Measurements from ENCODE around the gene KCNH2. TPM values are rescaled to one million over a fixed set of nuclear protein-coding genes. Genes with fewer than 3 reads are reported as not detected.

KCNH2 gene
- total RNA-seq, 1 donor from 2014 or later: 3.6 TPM

DNA sequence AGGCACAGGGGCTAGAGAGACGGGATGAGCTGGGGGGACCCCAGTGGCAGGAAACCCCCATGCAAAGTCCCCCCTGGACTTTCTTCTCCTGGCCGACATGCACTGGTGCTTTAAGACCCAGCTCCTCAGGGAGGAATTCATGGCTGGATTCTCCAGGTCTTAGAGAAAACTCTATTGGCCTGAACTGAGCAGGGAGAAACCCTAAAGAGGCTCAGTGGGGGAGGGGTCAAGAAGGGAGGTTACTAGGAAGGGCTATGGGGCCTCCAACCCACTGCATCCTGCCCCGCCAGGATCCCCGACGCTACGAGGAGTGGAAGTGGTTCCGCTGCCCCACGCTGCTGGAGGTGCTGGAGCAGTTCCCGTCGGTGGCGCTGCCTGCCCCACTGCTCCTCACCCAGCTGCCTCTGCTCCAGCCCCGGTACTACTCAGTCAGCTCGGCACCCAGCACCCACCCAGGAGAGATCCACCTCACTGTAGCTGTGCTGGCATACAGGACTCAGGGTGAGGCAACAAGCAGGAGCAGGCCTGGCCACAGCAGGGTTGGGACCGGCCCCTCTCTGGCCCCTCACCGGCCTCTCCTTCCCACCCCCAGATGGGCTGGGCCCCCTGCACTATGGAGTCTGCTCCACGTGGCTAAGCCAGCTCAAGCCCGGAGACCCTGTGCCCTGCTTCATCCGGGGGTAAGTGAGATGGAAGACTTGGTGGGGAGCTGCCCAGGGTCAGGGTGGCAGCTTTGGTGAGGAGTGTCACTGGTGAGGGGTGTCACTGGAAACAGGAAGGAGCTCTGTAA lies 32.4 kb upstream of the KCNH2 start:
- Histone ChIP-seq H3K27ac (no peak overlapping the region), H3K36me3 (no peaks in the 10 kb centered on the region), H3K4me3 (no peak overlapping the region), H3K27me3 (peaks cover 5% of the 10 kb centered on the region), H3K9me3 (no peaks in the 10 kb centered on the region), H3K4me1 (peaks cover 19% of the 10 kb centered on the region)
- intact Hi-C loops (cut with DNase I): no loop called here
- TF ChIP-seq, protein P1, sequence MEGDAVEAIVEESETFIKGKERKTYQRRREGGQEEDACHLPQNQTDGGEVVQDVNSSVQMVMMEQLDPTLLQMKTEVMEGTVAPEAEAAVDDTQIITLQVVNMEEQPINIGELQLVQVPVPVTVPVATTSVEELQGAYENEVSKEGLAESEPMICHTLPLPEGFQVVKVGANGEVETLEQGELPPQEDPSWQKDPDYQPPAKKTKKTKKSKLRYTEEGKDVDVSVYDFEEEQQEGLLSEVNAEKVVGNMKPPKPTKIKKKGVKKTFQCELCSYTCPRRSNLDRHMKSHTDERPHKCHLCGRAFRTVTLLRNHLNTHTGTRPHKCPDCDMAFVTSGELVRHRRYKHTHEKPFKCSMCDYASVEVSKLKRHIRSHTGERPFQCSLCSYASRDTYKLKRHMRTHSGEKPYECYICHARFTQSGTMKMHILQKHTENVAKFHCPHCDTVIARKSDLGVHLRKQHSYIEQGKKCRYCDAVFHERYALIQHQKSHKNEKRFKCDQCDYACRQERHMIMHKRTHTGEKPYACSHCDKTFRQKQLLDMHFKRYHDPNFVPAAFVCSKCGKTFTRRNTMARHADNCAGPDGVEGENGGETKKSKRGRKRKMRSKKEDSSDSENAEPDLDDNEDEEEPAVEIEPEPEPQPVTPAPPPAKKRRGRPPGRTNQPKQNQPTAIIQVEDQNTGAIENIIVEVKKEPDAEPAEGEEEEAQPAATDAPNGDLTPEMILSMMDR (IDR thresholded peaks at IDR 0.05): no peak
- no peak for DNase-seq
- peak; percentile 57 for ATAC-seq

DNA sequence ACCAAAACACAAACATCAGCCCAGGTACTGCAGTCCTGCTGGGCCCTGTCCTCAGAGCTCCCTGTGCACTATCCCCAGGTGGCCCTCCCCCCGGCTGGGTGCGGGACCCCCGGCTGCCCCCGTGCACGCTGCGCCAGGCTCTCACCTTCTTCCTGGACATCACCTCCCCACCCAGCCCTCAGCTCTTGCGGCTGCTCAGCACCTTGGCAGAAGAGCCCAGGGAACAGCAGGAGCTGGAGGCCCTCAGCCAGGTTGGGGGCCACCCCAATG lies 31.9 kb upstream of the KCNH2 start:
- intact Hi-C loops (cut with DNase I): no loop called here
- no peak for ATAC-seq
- H3K4me1 ChIP-seq: peaks cover 19% of the 10 kb centered on the region
- TF ChIP-seq, protein P1 (IDR thresholded peaks at IDR 0.05): no peak
- H3K9me3 ChIP-seq: no peaks in the 10 kb centered on the region
- no peak overlapping the region for H3K4me3 ChIP-seq
- no peaks in the 10 kb centered on the region for H3K36me3 ChIP-seq
- no peak for DNase-seq
- peaks cover 5% of the 10 kb centered on the region for H3K27me3 ChIP-seq
- no peak overlapping the region for H3K27ac ChIP-seq

DNA sequence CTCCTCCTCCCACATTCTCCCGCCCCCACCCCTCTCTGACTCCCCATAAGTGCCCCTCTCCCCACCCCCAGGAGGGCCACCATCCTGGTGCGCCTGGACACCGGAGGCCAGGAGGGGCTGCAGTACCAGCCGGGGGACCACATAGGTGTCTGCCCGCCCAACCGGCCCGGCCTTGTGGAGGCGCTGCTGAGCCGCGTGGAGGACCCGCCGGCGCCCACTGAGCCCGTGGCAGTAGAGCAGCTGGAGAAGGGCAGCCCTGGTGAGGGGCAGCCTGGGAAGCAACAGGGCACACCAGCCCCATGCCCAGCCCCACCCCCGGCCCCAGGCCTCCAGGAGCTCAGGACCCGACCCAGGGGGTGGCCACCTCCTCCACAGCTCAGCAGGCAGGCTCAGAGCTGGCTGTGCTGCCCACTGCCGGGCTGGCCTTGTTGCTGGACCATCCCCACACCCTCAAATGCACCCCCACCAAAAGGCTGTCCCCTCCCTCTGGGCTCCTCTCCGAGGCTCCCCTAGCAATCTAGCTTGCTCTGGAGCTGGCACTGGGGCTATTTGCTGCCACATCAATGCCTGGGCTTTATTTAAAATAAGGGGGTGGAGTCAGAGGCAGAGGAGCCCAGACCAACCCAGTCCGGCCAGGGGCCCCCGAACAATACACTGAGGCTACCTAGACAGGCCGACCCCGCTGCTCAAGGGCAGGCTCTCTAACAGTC lies 31.4 kb upstream of the KCNH2 start:
- intact Hi-C loops (cut with DNase I): no loop called here
- H3K36me3 ChIP-seq: no peaks in the 10 kb centered on the region
- TF ChIP-seq, protein P1 (IDR thresholded peaks at IDR 0.05): no peak
- DNase-seq (no peak), ATAC-seq (no peak)
- no peak overlapping the region for H3K27ac ChIP-seq
- H3K9me3 ChIP-seq: no peaks in the 10 kb centered on the region
- H3K4me1 ChIP-seq: peaks cover 19% of the 10 kb centered on the region
- H3K4me3 ChIP-seq: no peak overlapping the region
- peaks cover 5% of the 10 kb centered on the region for H3K27me3 ChIP-seq

DNA sequence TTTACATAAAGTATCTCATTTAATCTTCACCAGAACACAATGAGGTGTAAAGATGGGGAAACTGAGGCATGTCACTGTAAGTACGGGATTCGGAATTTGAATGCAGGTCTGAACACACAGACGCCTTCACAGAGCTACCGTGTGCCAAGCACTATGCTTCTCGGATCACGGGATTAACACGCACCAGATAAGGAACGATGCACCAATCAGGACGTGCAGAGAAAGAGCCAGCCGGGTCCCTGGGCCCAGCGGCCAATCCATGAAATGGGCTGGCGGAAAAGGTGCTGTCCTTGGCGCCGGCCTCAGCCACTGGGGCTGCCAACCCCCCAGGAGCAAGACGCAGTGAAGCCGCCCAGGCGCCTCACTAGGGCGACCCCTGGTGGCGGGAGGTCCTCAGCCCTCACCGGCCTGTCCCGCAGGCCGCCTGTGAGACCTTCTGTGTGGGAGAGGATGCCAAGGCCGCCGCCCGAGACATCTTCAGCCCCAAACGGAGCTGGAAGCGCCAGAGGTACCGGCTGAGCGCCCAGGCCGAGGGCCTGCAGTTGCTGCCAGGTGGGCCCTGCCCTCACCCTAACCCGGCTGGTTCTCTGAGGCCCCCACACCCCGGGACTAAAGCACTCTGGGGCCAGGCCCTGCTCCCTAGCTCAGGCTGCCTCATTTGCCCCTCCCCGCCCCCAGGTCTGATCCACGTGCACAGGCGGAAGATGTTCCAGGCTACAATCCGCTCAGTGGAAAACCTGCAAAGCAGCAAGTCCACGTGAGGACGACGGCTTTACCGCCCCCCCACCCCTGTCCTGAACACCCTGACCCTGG lies 30.6 kb upstream of the KCNH2 start:
- intact Hi-C loops (cut with DNase I): no loop called here
- DNase-seq: peak; percentile 83
- H3K4me3 ChIP-seq: peak overlapping the region; percentile 24
- H3K36me3 ChIP-seq: no peaks in the 10 kb centered on the region
- no peak overlapping the region for H3K27ac ChIP-seq
- TF ChIP-seq, protein P1 (IDR thresholded peaks at IDR 0.05): peak; percentile 74
- H3K9me3 ChIP-seq: no peaks in the 10 kb centered on the region
- H3K27me3 ChIP-seq: peaks cover 5% of the 10 kb centered on the region
- ATAC-seq: peak; percentile 65
- peaks cover 19% of the 10 kb centered on the region for H3K4me1 ChIP-seq

DNA sequence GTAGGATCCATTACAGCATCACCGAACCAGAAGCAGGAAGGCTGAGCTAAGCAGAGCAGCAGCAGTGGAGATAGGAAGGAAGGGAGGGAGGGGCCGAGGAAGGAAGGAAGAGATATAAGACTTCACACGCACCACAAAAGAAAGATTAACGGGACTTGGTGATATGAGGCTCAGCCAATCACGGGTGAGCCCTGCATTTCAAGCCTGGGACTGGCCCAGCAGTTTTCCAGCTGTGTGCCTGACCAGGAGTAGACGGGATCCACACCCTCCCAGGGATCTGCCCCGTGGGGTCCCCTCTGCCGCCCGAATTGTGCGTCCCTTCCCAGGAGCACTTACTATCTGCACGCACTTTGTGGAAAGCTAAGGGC lies 30.0 kb upstream of the KCNH2 start:
- intact Hi-C loops (cut with DNase I): no loop called here
- TF ChIP-seq, protein P1 (IDR thresholded peaks at IDR 0.05): no peak
- ATAC-seq (no peak), DNase-seq (no peak)
- Histone ChIP-seq H3K9me3 (no peaks in the 10 kb centered on the region), H3K4me1 (peaks cover 19% of the 10 kb centered on the region), H3K27me3 (no peaks in the 10 kb centered on the region), H3K4me3 (peak overlapping the region; percentile 24), H3K36me3 (no peaks in the 10 kb centered on the region), H3K27ac (no peak overlapping the region)

All from upper lobe of right lung (tissue), 1 donor.